ENCODE measurements around the gene ADAMTS17. TPM values are rescaled to one million over a fixed set of nuclear protein-coding genes. Genes with fewer than 3 reads are reported as not detected.

Gene ADAMTS17
- total RNA-seq, 6 experiments from 2014 or later: 14.6 to 34.7 (median 24.2) TPM

DNA sequence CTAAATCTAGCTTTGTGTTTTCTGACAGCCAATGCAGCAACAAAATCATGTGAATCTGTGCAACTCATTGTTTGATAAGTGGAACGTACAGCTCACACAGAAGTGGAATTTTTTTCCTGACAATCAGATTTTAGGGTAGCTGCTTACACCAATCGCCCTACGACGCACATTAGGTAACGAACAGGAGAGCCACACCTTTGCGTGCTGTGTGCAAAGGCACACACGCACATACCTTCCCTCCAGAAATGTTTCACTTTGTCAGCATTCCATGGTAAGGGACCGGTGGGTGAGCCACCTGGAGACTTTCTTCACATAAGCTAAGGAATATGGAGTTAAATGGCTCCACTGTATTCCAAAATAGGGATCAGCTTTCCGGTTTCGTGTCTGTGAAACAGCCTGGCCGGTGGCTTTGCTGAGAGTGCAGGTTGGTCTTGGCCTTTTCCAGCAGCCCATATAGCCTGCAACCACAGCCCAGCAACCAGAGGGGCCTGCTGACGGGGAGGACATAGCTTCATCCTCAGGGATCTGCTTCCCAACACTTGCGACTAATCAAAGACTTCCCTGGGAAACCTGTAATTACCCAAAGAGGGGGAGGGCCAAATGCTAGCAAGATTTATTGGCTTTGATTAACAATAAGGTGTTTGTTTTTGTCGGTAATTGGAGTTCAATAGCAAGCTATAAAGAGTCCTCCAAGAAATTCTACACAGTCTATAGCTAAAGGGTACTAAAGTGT is 145.3 kb downstream of the ADAMTS17 start:
- intact Hi-C loops (cut with DNase I): no loop called here
- Histone ChIP-seq H3K27me3 (no peaks in the 10 kb centered on the region), H3K4me1 (no peaks in the 10 kb centered on the region), H3K27ac (no peak overlapping the region), H3K9me3 (no peaks in the 10 kb centered on the region), H3K4me3 (no peak overlapping the region), H3K36me3 (no peaks in the 10 kb centered on the region)
- WGBS (ENCODE audit: insufficient coverage, low coverage, low lambda C conversion rate, missing lambda C conversion rate): 89% methylated on average over 13 of the region's 14 CpGs
- DNase-seq (no peak), ATAC-seq (no peak)
- no peak for TF ChIP-seq POLR2A (IDR thresholded peaks at IDR 0.05)
- TF ChIP-seq, protein P1, sequence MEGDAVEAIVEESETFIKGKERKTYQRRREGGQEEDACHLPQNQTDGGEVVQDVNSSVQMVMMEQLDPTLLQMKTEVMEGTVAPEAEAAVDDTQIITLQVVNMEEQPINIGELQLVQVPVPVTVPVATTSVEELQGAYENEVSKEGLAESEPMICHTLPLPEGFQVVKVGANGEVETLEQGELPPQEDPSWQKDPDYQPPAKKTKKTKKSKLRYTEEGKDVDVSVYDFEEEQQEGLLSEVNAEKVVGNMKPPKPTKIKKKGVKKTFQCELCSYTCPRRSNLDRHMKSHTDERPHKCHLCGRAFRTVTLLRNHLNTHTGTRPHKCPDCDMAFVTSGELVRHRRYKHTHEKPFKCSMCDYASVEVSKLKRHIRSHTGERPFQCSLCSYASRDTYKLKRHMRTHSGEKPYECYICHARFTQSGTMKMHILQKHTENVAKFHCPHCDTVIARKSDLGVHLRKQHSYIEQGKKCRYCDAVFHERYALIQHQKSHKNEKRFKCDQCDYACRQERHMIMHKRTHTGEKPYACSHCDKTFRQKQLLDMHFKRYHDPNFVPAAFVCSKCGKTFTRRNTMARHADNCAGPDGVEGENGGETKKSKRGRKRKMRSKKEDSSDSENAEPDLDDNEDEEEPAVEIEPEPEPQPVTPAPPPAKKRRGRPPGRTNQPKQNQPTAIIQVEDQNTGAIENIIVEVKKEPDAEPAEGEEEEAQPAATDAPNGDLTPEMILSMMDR (IDR thresholded peaks at IDR 0.05): no peak

DNA sequence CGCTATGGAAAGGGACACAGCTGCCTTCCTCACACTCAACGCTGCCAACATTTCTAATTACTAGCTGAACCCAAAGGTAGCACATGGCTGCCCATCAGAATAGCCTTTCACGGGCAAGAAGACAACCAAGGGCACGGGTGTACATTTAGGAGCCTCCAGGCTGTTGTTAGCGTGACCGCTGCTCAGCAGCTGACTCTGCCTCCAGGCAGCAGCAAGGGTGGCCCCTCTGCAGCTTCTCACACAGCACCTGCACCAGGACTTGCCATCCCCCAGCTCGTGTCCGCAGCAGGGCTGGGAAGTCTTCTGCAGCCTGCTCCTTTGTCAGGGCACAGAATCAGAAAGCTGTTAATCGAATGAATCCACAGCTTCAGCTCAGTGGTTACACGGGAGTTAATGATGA is 146.8 kb downstream of the ADAMTS17 start:
- Histone ChIP-seq H3K9me3 (no peaks in the 10 kb centered on the region), H3K27me3 (no peaks in the 10 kb centered on the region), H3K27ac (no peak overlapping the region), H3K4me1 (no peaks in the 10 kb centered on the region), H3K4me3 (no peak overlapping the region), H3K36me3 (no peaks in the 10 kb centered on the region)
- no peak for TF ChIP-seq POLR2A (IDR thresholded peaks at IDR 0.05)
- TF ChIP-seq, protein P1 (IDR thresholded peaks at IDR 0.05): no peak
- intact Hi-C loops (cut with DNase I): no loop called here
- WGBS (ENCODE audit: insufficient coverage, low coverage, low lambda C conversion rate, missing lambda C conversion rate): 96% methylated on average over 3 of the region's 10 CpGs
- no peak for ATAC-seq
- no peak for DNase-seq

GRCh38 chr15:100193277-100193860 is 148.4 kb downstream of the ADAMTS17 start:
- WGBS (ENCODE audit: insufficient coverage, low coverage, low lambda C conversion rate, missing lambda C conversion rate): 94% methylated on average over 4 of the region's 21 CpGs
- intact Hi-C loops (cut with DNase I): no loop called here
- H3K4me3 ChIP-seq: no peak overlapping the region
- DNase-seq: no peak
- no peak overlapping the region for H3K27ac ChIP-seq
- no peak for ATAC-seq
- H3K36me3 ChIP-seq: no peaks in the 10 kb centered on the region
- H3K9me3 ChIP-seq: no peaks in the 10 kb centered on the region
- TF ChIP-seq, protein P1 (IDR thresholded peaks at IDR 0.05): no peak
- TF ChIP-seq POLR2A (IDR thresholded peaks at IDR 0.05): no peak
- H3K27me3 ChIP-seq: no peaks in the 10 kb centered on the region
- H3K4me1 ChIP-seq: no peaks in the 10 kb centered on the region

DNA sequence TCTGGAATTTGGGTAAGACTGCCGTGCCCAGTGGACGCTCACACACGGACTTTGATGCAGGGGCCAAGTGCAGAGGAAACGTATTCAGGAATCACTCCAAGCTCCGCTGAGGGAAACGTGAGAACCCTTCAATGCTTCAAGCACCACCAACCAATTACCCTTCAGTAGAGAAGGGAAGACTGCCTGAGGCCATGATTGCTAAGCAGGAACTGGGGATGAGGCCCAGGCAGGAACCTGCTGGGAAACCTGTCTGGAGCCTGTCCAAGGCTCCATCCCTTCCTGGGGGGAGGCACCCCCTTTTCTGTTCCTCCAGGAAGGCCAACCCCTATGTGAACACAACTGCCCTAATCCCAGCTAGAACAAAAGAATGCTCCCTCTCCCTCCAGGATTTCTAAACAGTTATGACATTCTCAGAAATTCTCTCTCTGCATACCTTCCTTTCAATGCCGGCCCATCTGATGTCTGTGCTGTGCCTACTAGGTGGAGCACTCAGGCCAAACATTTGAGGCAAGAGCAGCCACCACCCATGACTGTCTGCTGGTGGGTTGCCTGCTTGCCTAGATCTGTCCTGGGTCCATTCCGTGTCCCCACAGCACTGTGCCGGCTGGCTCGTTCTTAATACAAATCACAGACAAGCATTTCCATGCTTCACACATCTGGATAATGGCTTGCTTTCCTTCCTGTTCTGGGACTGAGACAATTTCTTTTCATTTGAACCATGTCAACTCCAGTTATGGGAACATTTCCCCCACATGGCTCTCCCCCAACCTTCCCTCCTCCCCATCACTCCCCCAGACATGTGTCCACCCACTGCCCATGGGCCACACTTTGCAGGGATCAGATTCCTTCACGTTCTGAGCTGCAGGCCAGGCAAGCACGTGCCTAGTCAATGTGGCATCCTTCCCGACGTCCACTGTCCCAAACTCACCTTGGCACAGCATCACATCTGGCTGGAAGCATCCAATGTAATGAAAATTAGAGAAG is 149.4 kb downstream of the ADAMTS17 start:
- H3K4me1 ChIP-seq: no peaks in the 10 kb centered on the region

More for the DNA sequence above, 149.4 kb downstream of the ADAMTS17 start:
- intact Hi-C loops (cut with DNase I): no loop called here
- H3K27me3 ChIP-seq: no peaks in the 10 kb centered on the region
- WGBS (ENCODE audit: insufficient coverage, low coverage, low lambda C conversion rate, missing lambda C conversion rate): 76% methylated on average over 11 of the region's 14 CpGs
- ATAC-seq (no peak), DNase-seq (no peak)
- no peaks in the 10 kb centered on the region for H3K9me3 ChIP-seq
- no peak overlapping the region for H3K27ac ChIP-seq
- no peaks in the 10 kb centered on the region for H3K36me3 ChIP-seq
- TF ChIP-seq, protein P1 (IDR thresholded peaks at IDR 0.05): no peak
- TF ChIP-seq POLR2A (IDR thresholded peaks at IDR 0.05): no peak
- H3K4me3 ChIP-seq: no peak overlapping the region

Measured in right lobe of liver (tissue), 6 donors.